ENCODE measurements around the gene SF3A1. TPM values are rescaled to one million over a fixed set of nuclear protein-coding genes. Genes with fewer than 3 reads are reported as not detected.

Gene SF3A1
- total RNA-seq, 1 experiment from 2014 or later: 230 TPM

DNA sequence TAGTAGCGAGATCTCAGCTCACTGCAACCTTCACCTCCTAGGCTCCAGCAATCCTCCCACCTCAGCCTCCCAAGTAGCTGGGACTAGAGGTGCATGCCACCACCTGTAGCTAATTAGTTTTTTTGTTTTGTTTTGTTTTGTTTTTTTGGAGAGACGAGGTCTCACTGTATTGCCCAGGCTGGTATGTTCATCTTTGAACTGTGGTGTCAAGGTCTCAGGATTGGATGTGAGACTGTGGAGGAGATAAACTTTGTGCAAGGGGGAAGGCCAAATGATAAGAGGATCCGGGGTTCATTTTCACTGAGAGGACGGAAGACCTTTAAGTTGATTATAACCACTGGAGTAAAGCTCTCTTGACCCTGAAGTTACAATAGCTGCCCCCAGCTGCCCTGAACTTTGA, 49.0 kb upstream of the SF3A1 start:
- ChIA-PET POLR2A (interaction anchor here (1.3 to 2.0 kb wide), 2 partner anchors 9 to 18 kb away, joined by 5 to 10 read pairs; partner anchors contain the start of gene SEC14L2), RAD21 (ENCODE audit: low non-redundant PET in 1 of 2, low total read pairs in 2 of 2, uncharacterized antibody in 2 of 2, unreplicated experiment in 2 of 2) (no interaction called here), CTCF (interaction anchor here (1.0 kb wide), 1 partner anchor 20 kb away, joined by 3 read pairs; the partner anchor contains the start of gene MTFP1)
- no peak overlapping the region for H2AFZ ChIP-seq (ENCODE audit: low read depth, low read length, poor library complexity, severe bottlenecking)
- ATAC-seq (no peak), DNase-seq (ENCODE audit: low read depth, low spot score) (no peak)
- intact Hi-C loops (cut with micrococcal nuclease): no loop called here
- H3K9me2 ChIP-seq (ENCODE audit: insufficient read depth): no peaks in the 10 kb centered on the region
- H3K27me3 ChIP-seq (ENCODE audit: insufficient read depth, low read length): no peaks in the 10 kb centered on the region
- H3K4me1 ChIP-seq (ENCODE audit: control insufficient read depth in 1 of 2, insufficient read depth in 2 of 2, low read length in 2 of 2): peaks cover 13 to 43% of the 10 kb centered on the region in 2 experiments
- no peak overlapping the region for H3K4me2 ChIP-seq (ENCODE audit: low read length)
- H3K36me3 ChIP-seq (ENCODE audit: control insufficient read depth in 1 of 2, insufficient read depth in 2 of 2, low read length in 2 of 2): peaks cover 24 to 36% of the 10 kb centered on the region in 2 experiments; a peak in 3 of 4 replicates
- no peaks in the 10 kb centered on the region for H3K9me3 ChIP-seq (ENCODE audit: control insufficient read depth in 1 of 2, insufficient read depth in 1 of 2, low read depth in 1 of 2, low read length in 2 of 2)
- H3K27ac ChIP-seq (ENCODE audit: low read depth, low read length): no peak overlapping the region
- H3K79me2 ChIP-seq (ENCODE audit: insufficient read depth, low read length): peaks cover 20% of the 10 kb centered on the region
- no TSS peak for BruUV-seq (replicated peaks)
- H3K4me3 ChIP-seq (replicated peaks in 1 of 2; ENCODE audit: low read depth in 1 of 2, low read length in 2 of 2): no peak overlapping the region
- no peak overlapping the region for H3K9ac ChIP-seq (ENCODE audit: low read length)
- H4K20me1 ChIP-seq (ENCODE audit: insufficient read depth): no peaks in the 10 kb centered on the region
- no peak for TF ChIP-seq EZH2phosphoT487 (IDR thresholded peaks at IDR 0.05; ENCODE audit: borderline replicate concordance)
- no peak for TF ChIP-seq SP1 (IDR thresholded peaks at IDR 0.05; ENCODE audit: low read depth)
- TF ChIP-seq SIN3A (IDR thresholded peaks at IDR 0.05; ENCODE audit: low read depth): no peak

DNA sequence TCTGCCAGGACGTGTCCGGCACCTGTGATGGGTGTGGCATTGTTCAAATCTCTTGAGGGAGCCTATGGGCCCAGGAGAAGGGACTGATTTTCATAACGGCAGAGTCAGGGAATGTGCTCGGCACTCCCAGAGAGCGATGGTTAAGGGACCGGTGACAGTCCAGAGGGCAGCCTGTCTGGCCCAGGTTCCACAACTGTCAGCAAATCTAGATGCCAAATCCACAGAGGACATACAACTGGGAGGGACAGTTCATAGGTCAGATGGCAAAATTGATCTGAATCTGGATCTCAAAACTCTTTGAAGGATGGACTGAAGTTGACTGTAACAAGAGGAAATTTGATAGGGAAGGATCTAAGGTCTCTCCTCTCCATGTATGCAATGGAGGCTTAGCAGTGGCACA, 47.6 kb upstream of the SF3A1 start:
- Histone ChIP-seq H3K4me2 (ENCODE audit: low read length) (no peak overlapping the region), H3K9me3 (ENCODE audit: control insufficient read depth in 1 of 2, insufficient read depth in 1 of 2, low read depth in 1 of 2, low read length in 2 of 2) (no peaks in the 10 kb centered on the region), H3K4me1 (ENCODE audit: control insufficient read depth in 1 of 2, insufficient read depth in 2 of 2, low read length in 2 of 2) (peaks cover 13 to 40% of the 10 kb centered on the region in 2 experiments), H3K36me3 (ENCODE audit: control insufficient read depth in 1 of 2, insufficient read depth in 2 of 2, low read length in 2 of 2) (peaks cover 12 to 36% of the 10 kb centered on the region in 2 experiments; a peak in 3 of 4 replicates), H3K79me2 (ENCODE audit: insufficient read depth, low read length) (peaks cover 30% of the 10 kb centered on the region), H4K20me1 (ENCODE audit: insufficient read depth) (no peaks in the 10 kb centered on the region), H2AFZ (ENCODE audit: low read depth, low read length, poor library complexity, severe bottlenecking) (no peak overlapping the region), H3K4me3 (replicated peaks in 1 of 2; ENCODE audit: low read depth in 1 of 2, low read length in 2 of 2) (no peak overlapping the region), H3K9ac (ENCODE audit: low read length) (no peak overlapping the region), H3K9me2 (ENCODE audit: insufficient read depth) (no peaks in the 10 kb centered on the region), H3K27me3 (ENCODE audit: insufficient read depth, low read length) (no peaks in the 10 kb centered on the region), H3K27ac (ENCODE audit: low read depth, low read length) (no peak overlapping the region)
- CTCF ChIA-PET: no interaction called here
- POLR2A ChIA-PET: no interaction called here
- RAD21 ChIA-PET (ENCODE audit: low non-redundant PET in 1 of 2, low total read pairs in 2 of 2, uncharacterized antibody in 2 of 2, unreplicated experiment in 2 of 2): no interaction called here
- no TSS peak for BruUV-seq (replicated peaks)
- ATAC-seq (no peak), DNase-seq (ENCODE audit: low read depth, low spot score) (no peak)
- intact Hi-C loops (cut with micrococcal nuclease): no loop called here
- TF ChIP-seq JUND (IDR thresholded peaks at IDR 0.05) (no peak), POLR2A (IDR thresholded peaks at IDR 0.05; ENCODE audit: borderline replicate concordance, extremely low read depth, insufficient read depth, insufficient read length) (no peak), SP1 (IDR thresholded peaks at IDR 0.05; ENCODE audit: low read depth) (no peak), POLR2AphosphoS5 (IDR thresholded peaks at IDR 0.05; ENCODE audit: low read depth, low read length) (no peak), TCF7L2 (IDR thresholded peaks at IDR 0.05; ENCODE audit: borderline replicate concordance, extremely low read depth, insufficient read depth, insufficient read length) (no peak), ZFX (IDR thresholded peaks at IDR 0.05) (no peak), ELF1 (IDR thresholded peaks at IDR 0.05; ENCODE audit: borderline replicate concordance, low read depth) (no peak), CBX3 (IDR thresholded peaks at IDR 0.05; ENCODE audit: low read depth) (no peak), FOSL1 (IDR thresholded peaks at IDR 0.05; ENCODE audit: low read depth) (no peak), ZNF274 (IDR thresholded peaks at IDR 0.05; ENCODE audit: low read depth, low read length) (no peak), SIN3A (IDR thresholded peaks at IDR 0.05; ENCODE audit: low read depth) (no peak)
- TF ChIP-seq, protein P1, sequence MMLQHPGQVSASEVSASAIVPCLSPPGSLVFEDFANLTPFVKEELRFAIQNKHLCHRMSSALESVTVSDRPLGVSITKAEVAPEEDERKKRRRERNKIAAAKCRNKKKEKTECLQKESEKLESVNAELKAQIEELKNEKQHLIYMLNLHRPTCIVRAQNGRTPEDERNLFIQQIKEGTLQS (IDR thresholded peaks at IDR 0.05): no peak
- TF ChIP-seq, protein P2, sequence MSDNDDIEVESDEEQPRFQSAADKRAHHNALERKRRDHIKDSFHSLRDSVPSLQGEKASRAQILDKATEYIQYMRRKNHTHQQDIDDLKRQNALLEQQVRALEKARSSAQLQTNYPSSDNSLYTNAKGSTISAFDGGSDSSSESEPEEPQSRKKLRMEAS (IDR thresholded peaks at IDR 0.05): no peak
- TF ChIP-seq, protein P3, sequence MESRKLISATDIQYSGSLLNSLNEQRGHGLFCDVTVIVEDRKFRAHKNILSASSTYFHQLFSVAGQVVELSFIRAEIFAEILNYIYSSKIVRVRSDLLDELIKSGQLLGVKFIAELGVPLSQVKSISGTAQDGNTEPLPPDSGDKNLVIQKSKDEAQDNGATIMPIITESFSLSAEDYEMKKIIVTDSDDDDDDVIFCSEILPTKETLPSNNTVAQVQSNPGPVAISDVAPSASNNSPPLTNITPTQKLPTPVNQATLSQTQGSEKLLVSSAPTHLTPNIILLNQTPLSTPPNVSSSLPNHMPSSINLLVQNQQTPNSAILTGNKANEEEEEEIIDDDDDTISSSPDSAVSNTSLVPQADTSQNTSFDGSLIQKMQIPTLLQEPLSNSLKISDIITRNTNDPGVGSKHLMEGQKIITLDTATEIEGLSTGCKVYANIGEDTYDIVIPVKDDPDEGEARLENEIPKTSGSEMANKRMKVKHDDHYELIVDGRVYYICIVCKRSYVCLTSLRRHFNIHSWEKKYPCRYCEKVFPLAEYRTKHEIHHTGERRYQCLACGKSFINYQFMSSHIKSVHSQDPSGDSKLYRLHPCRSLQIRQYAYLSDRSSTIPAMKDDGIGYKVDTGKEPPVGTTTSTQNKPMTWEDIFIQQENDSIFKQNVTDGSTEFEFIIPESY (IDR thresholded peaks at IDR 0.05; ENCODE audit: extremely low read depth, insufficient replicate concordance, low read length): no peak
- TF ChIP-seq, protein P4, sequence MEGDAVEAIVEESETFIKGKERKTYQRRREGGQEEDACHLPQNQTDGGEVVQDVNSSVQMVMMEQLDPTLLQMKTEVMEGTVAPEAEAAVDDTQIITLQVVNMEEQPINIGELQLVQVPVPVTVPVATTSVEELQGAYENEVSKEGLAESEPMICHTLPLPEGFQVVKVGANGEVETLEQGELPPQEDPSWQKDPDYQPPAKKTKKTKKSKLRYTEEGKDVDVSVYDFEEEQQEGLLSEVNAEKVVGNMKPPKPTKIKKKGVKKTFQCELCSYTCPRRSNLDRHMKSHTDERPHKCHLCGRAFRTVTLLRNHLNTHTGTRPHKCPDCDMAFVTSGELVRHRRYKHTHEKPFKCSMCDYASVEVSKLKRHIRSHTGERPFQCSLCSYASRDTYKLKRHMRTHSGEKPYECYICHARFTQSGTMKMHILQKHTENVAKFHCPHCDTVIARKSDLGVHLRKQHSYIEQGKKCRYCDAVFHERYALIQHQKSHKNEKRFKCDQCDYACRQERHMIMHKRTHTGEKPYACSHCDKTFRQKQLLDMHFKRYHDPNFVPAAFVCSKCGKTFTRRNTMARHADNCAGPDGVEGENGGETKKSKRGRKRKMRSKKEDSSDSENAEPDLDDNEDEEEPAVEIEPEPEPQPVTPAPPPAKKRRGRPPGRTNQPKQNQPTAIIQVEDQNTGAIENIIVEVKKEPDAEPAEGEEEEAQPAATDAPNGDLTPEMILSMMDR (IDR thresholded peaks at IDR 0.05 in 2 of 3, conservative IDR thresholded peaks at IDR 0.05 in 1 of 3; ENCODE audit: borderline replicate concordance in 1 of 3, insufficient read depth in 1 of 3, low read depth in 2 of 3, low read length in 2 of 3): no peak
